Measurements from ENCODE around the gene ELF1. TPM values are rescaled to one million over a fixed set of nuclear protein-coding genes. Genes with fewer than 3 reads are reported as not detected.

ELF1 gene
- polyA plus RNA-seq, 1 experiment, result 35.8 TPM

DNA sequence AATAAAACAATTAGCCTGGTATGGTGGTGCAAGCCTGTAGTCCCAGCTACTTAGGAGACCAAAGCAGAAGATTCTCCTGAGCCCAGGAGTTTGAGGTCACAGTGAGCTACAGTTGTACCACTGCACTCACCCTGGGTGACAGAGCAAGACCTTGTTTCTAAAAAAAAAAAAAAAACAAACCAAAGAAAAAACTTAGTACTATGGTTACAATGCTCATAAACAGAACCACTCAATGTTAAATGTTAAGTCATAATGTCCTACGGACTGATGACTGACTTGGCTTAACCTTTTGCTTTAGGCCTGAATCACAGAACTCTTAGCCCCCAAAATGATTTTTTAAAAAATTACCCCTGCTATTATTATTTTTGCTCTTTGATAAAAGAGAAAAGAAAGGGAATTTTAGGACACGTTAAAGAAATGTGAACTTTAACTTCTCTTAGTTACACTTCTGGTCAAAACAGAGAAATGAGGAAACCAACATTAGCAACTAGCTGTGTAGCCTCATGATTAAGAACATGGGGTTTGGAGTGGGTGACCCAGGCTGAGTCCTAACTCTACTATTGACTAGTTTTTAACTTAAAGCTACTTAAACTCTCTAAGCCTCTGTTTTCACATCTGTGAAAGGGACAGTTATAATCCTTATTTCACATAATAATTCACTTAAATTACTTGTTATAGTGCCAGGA is 13.7 kb upstream of the ELF1 start:
- CTCF ChIA-PET, result interaction anchor here (1.1 kb wide), 1 partner anchor 21 kb away, joined by 4 read pairs; no protein-coding TSS in a partner anchor
- Histone ChIP-seq H3K27me3 (ENCODE audit: control insufficient read depth, insufficient read depth, low read length) (no peaks in the 10 kb centered on the region), H3K36me3 (ENCODE audit: control insufficient read depth, insufficient read depth, low read length) (no peaks in the 10 kb centered on the region; the same call in 1 of the 2 replicates), H3K4me3 (ENCODE audit: low read depth, low read length) (no peak overlapping the region)
- POLR2A ChIA-PET, result no interaction called here
- DNase-seq (ENCODE audit: low read depth), result no peak
- TF ChIP-seq, protein P1, sequence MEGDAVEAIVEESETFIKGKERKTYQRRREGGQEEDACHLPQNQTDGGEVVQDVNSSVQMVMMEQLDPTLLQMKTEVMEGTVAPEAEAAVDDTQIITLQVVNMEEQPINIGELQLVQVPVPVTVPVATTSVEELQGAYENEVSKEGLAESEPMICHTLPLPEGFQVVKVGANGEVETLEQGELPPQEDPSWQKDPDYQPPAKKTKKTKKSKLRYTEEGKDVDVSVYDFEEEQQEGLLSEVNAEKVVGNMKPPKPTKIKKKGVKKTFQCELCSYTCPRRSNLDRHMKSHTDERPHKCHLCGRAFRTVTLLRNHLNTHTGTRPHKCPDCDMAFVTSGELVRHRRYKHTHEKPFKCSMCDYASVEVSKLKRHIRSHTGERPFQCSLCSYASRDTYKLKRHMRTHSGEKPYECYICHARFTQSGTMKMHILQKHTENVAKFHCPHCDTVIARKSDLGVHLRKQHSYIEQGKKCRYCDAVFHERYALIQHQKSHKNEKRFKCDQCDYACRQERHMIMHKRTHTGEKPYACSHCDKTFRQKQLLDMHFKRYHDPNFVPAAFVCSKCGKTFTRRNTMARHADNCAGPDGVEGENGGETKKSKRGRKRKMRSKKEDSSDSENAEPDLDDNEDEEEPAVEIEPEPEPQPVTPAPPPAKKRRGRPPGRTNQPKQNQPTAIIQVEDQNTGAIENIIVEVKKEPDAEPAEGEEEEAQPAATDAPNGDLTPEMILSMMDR (IDR thresholded peaks at IDR 0.05; ENCODE audit: insufficient read depth, low read depth, low read length), result no peak

DNA sequence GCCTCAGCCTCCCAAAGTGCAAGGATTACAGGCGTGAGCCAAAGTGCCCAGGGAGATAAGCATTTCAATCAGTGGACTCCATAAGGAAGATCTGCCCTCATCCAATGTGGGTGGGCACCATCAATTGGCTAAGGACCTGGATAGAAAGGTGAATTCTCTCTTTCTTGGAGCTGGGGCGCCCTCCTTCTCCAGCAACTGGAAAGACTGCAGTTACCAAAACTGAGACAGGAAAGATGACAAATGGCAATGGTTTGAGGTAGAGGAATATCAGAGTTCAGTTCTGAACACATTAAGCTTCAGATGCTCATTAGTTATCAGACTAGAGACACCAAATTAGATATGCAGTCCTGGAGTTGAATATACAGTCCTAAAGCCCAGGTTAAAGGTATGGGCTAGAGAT is 10.5 kb upstream of the ELF1 start:
- ChIA-PET POLR2A (no interaction called here), CTCF (interaction anchor here (1.1 to 1.5 kb wide), 2 partner anchors 15 to 18 kb away, joined by 3 to 4 read pairs; no protein-coding TSS in a partner anchor)
- DNase-seq (ENCODE audit: low read depth), result no peak
- TF ChIP-seq, protein P1 (IDR thresholded peaks at IDR 0.05; ENCODE audit: insufficient read depth, low read depth, low read length), result no peak
- no peak overlapping the region for H3K4me3 ChIP-seq (ENCODE audit: low read depth, low read length)
- H3K27me3 ChIP-seq (ENCODE audit: control insufficient read depth, insufficient read depth, low read length), result no peaks in the 10 kb centered on the region
- no peaks in the 10 kb centered on the region; the same call in 1 of the 2 replicates for H3K36me3 ChIP-seq (ENCODE audit: control insufficient read depth, insufficient read depth, low read length)

DNA sequence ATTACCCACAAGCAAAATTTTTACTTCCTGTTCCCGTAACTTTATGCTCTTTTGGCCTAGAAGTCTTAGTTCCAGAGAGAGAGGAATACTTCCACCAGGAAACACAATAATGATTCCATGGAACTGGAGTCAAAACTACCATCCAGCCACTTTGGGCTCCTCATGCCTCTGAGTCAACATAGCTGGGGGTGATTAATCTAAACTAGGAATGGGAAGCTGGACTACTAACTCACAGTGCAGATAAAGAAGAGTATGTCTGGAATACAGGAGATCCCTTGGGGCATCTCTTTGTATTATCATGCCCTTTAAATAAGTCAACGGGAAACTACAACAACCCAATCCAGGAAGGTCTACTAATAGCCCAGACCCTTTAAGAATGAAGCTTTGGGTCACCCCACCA is 8.9 kb upstream of the ELF1 start:
- H3K27me3 ChIP-seq (ENCODE audit: control insufficient read depth, insufficient read depth, low read length), result no peaks in the 10 kb centered on the region
- H3K4me3 ChIP-seq (ENCODE audit: low read depth, low read length), result no peak overlapping the region
- POLR2A ChIA-PET, result no interaction called here
- no peaks in the 10 kb centered on the region; the same call in 1 of the 2 replicates for H3K36me3 ChIP-seq (ENCODE audit: control insufficient read depth, insufficient read depth, low read length)
- CTCF ChIA-PET, result interaction anchor here (1.5 kb wide), 1 partner anchor 8 kb away, joined by 4 read pairs; no protein-coding TSS in a partner anchor
- DNase-seq (ENCODE audit: low read depth), result no peak
- TF ChIP-seq, protein P1 (IDR thresholded peaks at IDR 0.05; ENCODE audit: insufficient read depth, low read depth, low read length), result no peak

DNA sequence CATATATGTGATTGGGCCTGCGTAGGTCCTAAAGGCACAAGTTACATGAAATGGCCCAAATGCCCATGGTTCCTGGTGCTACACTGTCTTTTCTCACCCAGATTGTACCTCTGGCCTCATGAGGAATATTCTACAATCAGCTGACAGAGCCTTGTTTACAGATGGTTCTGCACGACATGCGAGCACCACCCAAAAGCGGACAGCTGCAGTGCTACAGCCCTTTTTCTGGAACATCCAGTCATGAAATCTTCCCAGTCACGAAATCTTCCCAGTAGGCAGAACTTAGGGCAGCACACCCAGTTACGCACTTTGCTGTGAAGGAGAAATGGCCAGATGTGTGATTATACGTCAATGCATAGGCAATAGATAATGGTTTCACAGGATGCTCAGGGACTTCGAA is 7.7 kb upstream of the ELF1 start:
- DNase-seq (ENCODE audit: low read depth), result no peak
- H3K36me3 ChIP-seq (ENCODE audit: control insufficient read depth, insufficient read depth, low read length), result no peaks in the 10 kb centered on the region; the same call in 1 of the 2 replicates
- TF ChIP-seq, protein P1 (IDR thresholded peaks at IDR 0.05; ENCODE audit: insufficient read depth, low read depth, low read length), result no peak
- CTCF ChIA-PET, result interaction anchor here (1.1 kb wide), 1 partner anchor 27 kb away, joined by 3 read pairs; no protein-coding TSS in a partner anchor
- no peaks in the 10 kb centered on the region for H3K27me3 ChIP-seq (ENCODE audit: control insufficient read depth, insufficient read depth, low read length)
- no peak overlapping the region for H3K4me3 ChIP-seq (ENCODE audit: low read depth, low read length)
- POLR2A ChIA-PET, result no interaction called here

DNA sequence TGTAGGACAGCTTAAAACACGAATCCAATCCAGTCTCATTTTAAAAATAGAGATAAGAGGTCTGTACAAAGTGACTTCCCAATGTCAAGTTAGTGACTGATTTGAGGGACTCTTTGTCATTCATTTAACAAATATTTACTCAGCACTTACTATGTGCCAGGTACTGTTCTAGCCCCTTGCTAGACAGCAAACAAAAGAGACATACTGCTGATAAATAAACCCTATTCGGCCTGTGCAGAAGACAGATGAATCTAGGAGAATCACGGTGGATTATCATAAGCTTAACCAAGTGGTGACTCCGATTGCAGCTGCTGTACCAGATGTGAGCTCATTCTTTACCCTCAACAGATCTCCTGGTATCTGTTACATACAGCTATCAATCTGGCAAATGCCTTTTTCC is 6.4 kb upstream of the ELF1 start:
- no peak overlapping the region for H3K4me3 ChIP-seq (ENCODE audit: low read depth, low read length)
- H3K27me3 ChIP-seq (ENCODE audit: control insufficient read depth, insufficient read depth, low read length), result no peaks in the 10 kb centered on the region
- H3K36me3 ChIP-seq (ENCODE audit: control insufficient read depth, insufficient read depth, low read length), result no peaks in the 10 kb centered on the region; the same call in 1 of the 2 replicates
- ChIA-PET CTCF (no interaction called here), POLR2A (no interaction called here)
- no peak for DNase-seq (ENCODE audit: low read depth)
- TF ChIP-seq, protein P1 (IDR thresholded peaks at IDR 0.05; ENCODE audit: insufficient read depth, low read depth, low read length), result no peak
